ENCODE data around the gene NUP58.

Gene NUP58, protein sequence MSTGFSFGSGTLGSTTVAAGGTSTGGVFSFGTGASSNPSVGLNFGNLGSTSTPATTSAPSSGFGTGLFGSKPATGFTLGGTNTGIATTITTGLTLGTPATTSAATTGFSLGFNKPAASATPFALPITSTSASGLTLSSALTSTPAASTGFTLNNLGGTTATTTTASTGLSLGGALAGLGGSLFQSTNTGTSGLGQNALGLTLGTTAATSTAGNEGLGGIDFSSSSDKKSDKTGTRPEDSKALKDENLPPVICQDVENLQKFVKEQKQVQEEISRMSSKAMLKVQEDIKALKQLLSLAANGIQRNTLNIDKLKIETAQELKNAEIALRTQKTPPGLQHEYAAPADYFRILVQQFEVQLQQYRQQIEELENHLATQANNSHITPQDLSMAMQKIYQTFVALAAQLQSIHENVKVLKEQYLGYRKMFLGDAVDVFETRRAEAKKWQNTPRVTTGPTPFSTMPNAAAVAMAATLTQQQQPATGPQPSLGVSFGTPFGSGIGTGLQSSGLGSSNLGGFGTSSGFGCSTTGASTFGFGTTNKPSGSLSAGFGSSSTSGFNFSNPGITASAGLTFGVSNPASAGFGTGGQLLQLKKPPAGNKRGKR

DNA sequence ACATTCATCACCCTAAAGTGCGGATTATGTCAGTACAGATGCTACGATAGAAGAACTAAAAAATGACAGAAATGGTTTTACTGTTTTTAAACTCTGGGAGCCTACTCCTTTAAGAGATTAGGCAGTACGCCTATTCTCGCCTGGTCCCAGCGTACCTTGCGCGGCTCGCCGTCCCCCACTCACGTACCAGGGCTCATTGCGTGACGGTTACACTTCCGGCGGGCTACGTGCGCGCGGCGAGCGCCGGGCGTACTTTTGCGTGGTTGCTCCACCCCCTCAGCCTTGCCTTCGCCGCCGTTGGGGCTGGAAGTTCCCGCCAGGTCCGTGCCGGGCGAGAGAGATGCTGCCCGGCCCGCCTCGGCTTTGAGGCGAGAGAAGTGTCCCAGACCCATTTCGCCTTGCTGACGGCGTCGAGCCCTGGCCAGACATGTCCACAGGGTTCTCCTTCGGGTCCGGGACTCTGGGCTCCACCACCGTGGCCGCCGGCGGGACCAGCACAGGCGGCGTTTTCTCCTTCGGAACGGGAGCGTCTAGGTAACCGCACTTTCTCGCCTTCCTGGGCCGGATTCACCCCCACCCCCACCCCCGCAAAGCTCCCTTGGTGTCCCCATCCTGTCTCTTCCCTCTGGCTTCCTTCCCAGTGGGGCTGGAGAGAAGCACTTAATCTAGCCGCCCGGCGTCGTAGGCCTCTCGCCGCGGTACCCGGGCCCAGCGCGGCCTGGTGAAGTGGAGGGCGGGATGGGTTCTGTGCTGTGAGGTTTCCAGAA, at the start of gene NUP58:
Gene NUP58 (plus strand): TSS at position 279 of the 767 bp plus-strand sequence. CDS start 149 bp downstream, at position 428.
- H3K4me3 ChIP-seq (ENCODE audit: low read length): peak within 1 kb of the TSS; percentile 83
- peak; percentile 97 for DNase-seq (ENCODE audit: low read depth)
- TF ChIP-seq, protein P1, sequence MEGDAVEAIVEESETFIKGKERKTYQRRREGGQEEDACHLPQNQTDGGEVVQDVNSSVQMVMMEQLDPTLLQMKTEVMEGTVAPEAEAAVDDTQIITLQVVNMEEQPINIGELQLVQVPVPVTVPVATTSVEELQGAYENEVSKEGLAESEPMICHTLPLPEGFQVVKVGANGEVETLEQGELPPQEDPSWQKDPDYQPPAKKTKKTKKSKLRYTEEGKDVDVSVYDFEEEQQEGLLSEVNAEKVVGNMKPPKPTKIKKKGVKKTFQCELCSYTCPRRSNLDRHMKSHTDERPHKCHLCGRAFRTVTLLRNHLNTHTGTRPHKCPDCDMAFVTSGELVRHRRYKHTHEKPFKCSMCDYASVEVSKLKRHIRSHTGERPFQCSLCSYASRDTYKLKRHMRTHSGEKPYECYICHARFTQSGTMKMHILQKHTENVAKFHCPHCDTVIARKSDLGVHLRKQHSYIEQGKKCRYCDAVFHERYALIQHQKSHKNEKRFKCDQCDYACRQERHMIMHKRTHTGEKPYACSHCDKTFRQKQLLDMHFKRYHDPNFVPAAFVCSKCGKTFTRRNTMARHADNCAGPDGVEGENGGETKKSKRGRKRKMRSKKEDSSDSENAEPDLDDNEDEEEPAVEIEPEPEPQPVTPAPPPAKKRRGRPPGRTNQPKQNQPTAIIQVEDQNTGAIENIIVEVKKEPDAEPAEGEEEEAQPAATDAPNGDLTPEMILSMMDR (IDR thresholded peaks at IDR 0.05; ENCODE audit: insufficient read depth, low read depth, low read length, missing control alignments): no peak

DNA sequence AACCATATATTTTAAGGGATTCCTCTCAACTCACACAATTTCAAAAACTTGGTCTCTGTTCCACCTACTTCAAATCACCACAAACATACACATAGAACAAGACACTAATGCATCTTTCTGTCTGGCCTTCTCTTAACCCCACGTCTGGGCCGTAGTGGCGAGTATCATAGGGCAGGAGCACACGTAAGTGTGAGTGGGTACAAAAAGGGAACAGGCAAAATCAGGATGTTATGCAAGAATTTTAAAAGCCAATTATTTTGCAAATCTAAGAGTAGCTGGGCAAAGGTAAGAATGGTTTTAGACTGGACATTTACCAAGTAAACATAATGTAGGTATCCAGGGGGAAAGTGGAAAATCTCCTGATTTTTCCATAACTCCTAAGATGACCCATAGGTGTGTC, 49.2 kb upstream of the NUP58 start:
- no peak overlapping the region for H3K4me3 ChIP-seq (ENCODE audit: low read length)
- no peak for DNase-seq (ENCODE audit: low read depth)
- TF ChIP-seq, protein P1 (IDR thresholded peaks at IDR 0.05; ENCODE audit: insufficient read depth, low read depth, low read length, missing control alignments): no peak

DNA sequence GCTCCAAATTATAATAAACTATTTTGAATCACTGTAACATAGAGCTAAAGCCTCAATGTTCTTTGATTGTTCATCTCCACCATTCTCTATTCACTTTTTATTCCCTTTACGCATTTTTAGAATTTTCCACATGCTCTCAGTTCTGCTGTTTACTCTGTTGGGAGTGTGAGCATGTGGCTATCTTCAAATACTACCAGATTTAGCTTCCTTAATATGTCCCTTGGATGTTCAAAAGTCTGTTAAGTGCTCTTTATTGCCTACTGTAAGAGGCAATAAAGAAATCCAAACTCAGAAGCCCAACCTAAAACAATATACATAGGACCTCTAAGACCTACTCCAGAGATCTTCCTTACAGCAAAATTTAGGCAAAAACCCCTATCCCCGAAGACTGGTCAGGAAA, 48.7 kb upstream of the NUP58 start:
- no peak for DNase-seq (ENCODE audit: low read depth)
- H3K4me3 ChIP-seq (ENCODE audit: low read length): no peak overlapping the region
- TF ChIP-seq, protein P1 (IDR thresholded peaks at IDR 0.05; ENCODE audit: insufficient read depth, low read depth, low read length, missing control alignments): no peak

DNA sequence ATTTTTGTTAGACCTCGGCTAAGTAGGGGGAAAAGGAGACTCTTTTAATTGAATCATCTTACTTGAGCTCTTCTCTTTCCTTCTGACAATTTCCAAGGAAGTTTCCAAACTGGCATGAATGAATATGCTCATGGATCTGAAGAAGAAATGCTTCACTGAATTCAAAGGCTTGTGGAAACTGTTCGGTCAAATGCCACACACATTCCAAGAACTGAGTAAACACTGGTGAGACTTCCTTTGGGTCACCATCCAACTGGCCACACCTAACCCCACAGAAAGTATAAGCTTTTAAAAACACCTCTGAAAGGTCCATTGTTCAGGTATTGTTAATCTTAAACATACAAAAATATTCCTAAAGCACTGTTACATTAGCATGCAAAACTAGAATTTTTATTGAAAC, 47.7 kb upstream of the NUP58 start:
- TF ChIP-seq, protein P1 (IDR thresholded peaks at IDR 0.05; ENCODE audit: insufficient read depth, low read depth, low read length, missing control alignments): no peak
- H3K4me3 ChIP-seq (ENCODE audit: low read length): no peak overlapping the region
- peak; percentile 8 for DNase-seq (ENCODE audit: low read depth)

DNA sequence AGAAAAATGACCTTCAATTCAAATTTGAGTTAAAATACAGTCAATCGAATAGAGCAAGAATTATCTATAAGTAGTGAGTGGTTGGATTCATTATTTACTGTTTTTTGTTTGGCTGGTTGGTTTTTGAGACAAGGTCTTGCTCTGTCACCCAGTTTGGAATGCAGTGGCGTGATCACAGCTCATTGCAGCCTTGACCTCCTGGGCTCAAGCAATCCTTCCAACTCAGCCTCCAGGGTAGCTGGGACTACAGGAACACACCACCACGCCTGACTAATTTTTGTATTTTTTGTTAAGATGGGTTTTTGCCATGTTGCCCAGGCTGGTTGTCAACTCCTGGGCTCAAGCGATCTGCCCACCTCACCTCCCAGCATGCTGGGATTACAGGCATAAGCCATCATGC, 39.2 kb upstream of the NUP58 start:
- H3K4me3 ChIP-seq (ENCODE audit: low read length): no peak overlapping the region
- TF ChIP-seq, protein P1 (IDR thresholded peaks at IDR 0.05; ENCODE audit: insufficient read depth, low read depth, low read length, missing control alignments): no peak
- DNase-seq (ENCODE audit: low read depth): no peak

DNA sequence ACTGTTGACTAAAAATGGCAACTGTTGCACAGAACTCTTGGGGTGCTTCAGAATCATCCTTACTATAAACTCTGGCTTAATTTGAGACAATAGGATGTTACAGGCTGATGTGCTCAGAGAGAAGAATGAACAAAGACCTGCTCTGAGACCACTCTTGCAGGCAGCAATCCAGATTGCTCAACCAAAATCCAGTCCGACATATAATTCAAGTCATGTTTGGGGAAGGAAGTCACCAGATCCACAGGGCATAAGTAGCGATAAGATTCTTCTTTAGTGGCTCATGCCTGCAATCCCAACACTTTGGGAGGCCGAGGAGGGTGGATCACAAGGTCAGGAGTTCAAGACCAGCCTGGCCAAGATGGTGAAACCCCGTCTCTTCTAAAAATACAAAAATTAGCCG, 34.7 kb upstream of the NUP58 start:
- TF ChIP-seq, protein P1 (IDR thresholded peaks at IDR 0.05; ENCODE audit: insufficient read depth, low read depth, low read length, missing control alignments): no peak
- DNase-seq (ENCODE audit: low read depth): no peak
- H3K4me3 ChIP-seq (ENCODE audit: low read length): no peak overlapping the region

Data from epithelial cell of esophagus (primary cell).